Measurements from ENCODE around the gene ACOT7. TPM values are rescaled to one million over a fixed set of nuclear protein-coding genes. Genes with fewer than 3 reads are reported as not detected.

ACOT7 gene
- total RNA-seq, 1 donor from 2014 or later = 175 TPM

- peaks cover 24% of the 10 kb centered on the region for H3K27me3 Mint-ChIP-seq (ENCODE audit: unreplicated experiment)
- H3K4me3 Mint-ChIP-seq (ENCODE audit: unreplicated experiment) = peak overlapping the region; percentile 74
- H3K9me3 Mint-ChIP-seq (ENCODE audit: unreplicated experiment) = peaks cover 11% of the 10 kb centered on the region
- no peak overlapping the region for H3K27ac Mint-ChIP-seq (ENCODE audit: unreplicated experiment)
- H3K4me1 Mint-ChIP-seq (ENCODE audit: low read depth, unreplicated experiment) = peaks cover 8% of the 10 kb centered on the region
- DNase-seq = no peak
- TF ChIP-seq CTCF (IDR thresholded peaks at IDR 0.05; ENCODE audit: partially characterized antibody, unreplicated experiment) = no peak
- no peaks in the 10 kb centered on the region for H3K36me3 Mint-ChIP-seq (ENCODE audit: unreplicated experiment)
Measured at GRCh38 chr1:6417961-6418667, 24.5 kb upstream of the ACOT7 start.

DNA sequence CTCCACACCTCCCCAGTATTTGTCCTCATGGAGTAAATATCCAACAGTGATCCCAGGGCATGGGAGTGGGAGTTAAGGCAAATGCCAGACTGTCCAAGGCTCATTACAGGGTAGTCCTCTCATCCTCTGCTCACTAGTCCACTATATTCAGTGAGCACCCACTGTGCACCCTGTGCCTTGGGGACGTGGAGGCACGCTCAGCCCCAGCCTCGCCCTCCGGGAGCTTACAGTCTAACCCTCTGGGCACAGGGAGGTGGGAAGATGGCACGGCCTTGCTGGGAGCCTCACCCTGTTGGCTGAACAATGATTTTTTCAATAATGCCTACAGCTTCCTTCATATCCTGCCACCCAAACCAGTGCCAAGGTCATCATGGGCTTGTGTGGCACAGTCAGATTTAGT, 23.3 kb upstream of the ACOT7 start:
- TF ChIP-seq CTCF (IDR thresholded peaks at IDR 0.05; ENCODE audit: partially characterized antibody, unreplicated experiment) = no peak
- peaks cover 8% of the 10 kb centered on the region for H3K4me1 Mint-ChIP-seq (ENCODE audit: low read depth, unreplicated experiment)

GRCh38 chr1:6416295-6416656, 22.7 kb upstream of the ACOT7 start:
- no peak for DNase-seq
- TF ChIP-seq CTCF (IDR thresholded peaks at IDR 0.05; ENCODE audit: partially characterized antibody, unreplicated experiment) = no peak
- Mint-ChIP-seq H3K4me1 (ENCODE audit: low read depth, unreplicated experiment) (peaks cover 8% of the 10 kb centered on the region), H3K27ac (ENCODE audit: unreplicated experiment) (no peak overlapping the region), H3K4me3 (ENCODE audit: unreplicated experiment) (peak overlapping the region; percentile 34), H3K27me3 (ENCODE audit: unreplicated experiment) (peaks cover 17% of the 10 kb centered on the region), H3K36me3 (ENCODE audit: unreplicated experiment) (no peaks in the 10 kb centered on the region), H3K9me3 (ENCODE audit: unreplicated experiment) (peaks cover 8% of the 10 kb centered on the region)

More for the DNA sequence above, 23.3 kb upstream of the ACOT7 start:
- H3K27ac Mint-ChIP-seq (ENCODE audit: unreplicated experiment) = no peak overlapping the region
- DNase-seq = no peak
- H3K9me3 Mint-ChIP-seq (ENCODE audit: unreplicated experiment) = peaks cover 11% of the 10 kb centered on the region
- H3K4me3 Mint-ChIP-seq (ENCODE audit: unreplicated experiment) = no peak overlapping the region
- H3K36me3 Mint-ChIP-seq (ENCODE audit: unreplicated experiment) = no peaks in the 10 kb centered on the region
- peaks cover 21% of the 10 kb centered on the region for H3K27me3 Mint-ChIP-seq (ENCODE audit: unreplicated experiment)

DNA sequence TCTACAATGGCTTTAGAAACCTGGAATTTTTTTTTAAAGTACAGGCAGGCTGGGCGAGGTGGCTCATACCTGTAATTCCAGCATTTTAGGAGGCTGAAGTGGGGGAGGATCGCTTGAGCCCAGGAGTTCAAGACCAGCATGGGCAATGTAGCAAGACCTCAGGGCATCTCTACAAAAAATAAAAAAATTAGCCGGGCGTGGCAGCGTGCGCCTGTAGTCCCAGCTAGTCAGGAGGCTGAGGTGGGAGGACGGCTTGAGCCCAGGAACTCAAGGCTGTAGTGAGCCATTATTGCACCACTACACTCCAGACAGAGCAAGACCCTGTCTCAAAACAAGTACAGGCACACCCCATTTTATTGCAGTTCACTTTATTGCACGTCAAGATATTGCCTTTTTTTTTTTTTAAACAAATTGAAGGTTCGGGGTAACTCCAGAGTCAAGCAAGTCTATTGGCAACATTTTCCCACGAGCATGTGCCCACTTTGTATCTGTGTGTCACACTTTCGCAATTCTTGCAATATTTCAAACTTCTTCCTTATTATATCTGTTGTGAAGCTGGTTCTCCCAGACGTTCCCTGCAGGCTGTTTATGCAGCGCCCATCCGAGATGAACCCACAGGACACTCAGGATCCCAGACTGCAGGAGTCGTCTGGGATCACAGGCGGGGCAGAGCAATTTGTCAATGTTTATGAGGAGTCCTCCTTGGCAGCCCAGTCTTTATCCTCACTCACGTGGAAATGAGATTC, 21.5 kb upstream of the ACOT7 start:
- no peaks in the 10 kb centered on the region for H3K36me3 Mint-ChIP-seq (ENCODE audit: unreplicated experiment)
- H3K4me3 Mint-ChIP-seq (ENCODE audit: unreplicated experiment) = no peak overlapping the region
- H3K27me3 Mint-ChIP-seq (ENCODE audit: unreplicated experiment) = peaks cover 14% of the 10 kb centered on the region
- peak overlapping the region; percentile 49 for H3K27ac Mint-ChIP-seq (ENCODE audit: unreplicated experiment)
- peaks cover 6% of the 10 kb centered on the region for H3K9me3 Mint-ChIP-seq (ENCODE audit: unreplicated experiment)
- DNase-seq = no peak
- no peak for TF ChIP-seq CTCF (IDR thresholded peaks at IDR 0.05; ENCODE audit: partially characterized antibody, unreplicated experiment)
- H3K4me1 Mint-ChIP-seq (ENCODE audit: low read depth, unreplicated experiment) = peaks cover 8% of the 10 kb centered on the region

DNA sequence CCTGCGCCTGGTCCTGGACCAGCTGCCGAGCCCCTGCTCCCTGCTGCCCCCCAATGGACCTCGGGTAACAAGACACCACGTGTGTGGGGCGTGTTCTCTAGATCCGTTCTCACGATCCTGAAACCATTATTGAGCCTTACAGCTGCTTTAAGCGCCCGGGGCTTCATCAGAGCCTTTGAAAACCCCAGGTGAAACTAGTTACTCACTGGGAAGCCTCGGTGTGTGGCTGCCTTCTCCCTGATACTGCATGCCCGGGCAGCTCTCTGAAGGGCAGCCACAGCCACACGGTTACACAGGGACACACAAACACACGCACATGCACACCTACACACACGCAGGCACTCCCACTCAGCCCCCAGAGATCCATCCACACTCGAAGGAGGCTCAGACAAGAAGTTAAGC, 20.9 kb upstream of the ACOT7 start:
- H3K36me3 Mint-ChIP-seq (ENCODE audit: unreplicated experiment) = no peaks in the 10 kb centered on the region
- peak overlapping the region; percentile 36 for H3K4me3 Mint-ChIP-seq (ENCODE audit: unreplicated experiment)
- TF ChIP-seq CTCF (IDR thresholded peaks at IDR 0.05; ENCODE audit: partially characterized antibody, unreplicated experiment) = peak; percentile 59
- H3K27ac Mint-ChIP-seq (ENCODE audit: unreplicated experiment) = peak overlapping the region; percentile 4
- H3K4me1 Mint-ChIP-seq (ENCODE audit: low read depth, unreplicated experiment) = peaks cover 8% of the 10 kb centered on the region
- peaks cover 6% of the 10 kb centered on the region for H3K9me3 Mint-ChIP-seq (ENCODE audit: unreplicated experiment)
- H3K27me3 Mint-ChIP-seq (ENCODE audit: unreplicated experiment) = peaks cover 14% of the 10 kb centered on the region
- DNase-seq = peak; percentile 74
